ENCODE measurements around the gene ZNF536. TPM values are rescaled to one million over a fixed set of nuclear protein-coding genes. Genes with fewer than 3 reads are reported as not detected.

Gene ZNF536
- total RNA-seq, 1 experiment from 2014 or later: not detected

DNA sequence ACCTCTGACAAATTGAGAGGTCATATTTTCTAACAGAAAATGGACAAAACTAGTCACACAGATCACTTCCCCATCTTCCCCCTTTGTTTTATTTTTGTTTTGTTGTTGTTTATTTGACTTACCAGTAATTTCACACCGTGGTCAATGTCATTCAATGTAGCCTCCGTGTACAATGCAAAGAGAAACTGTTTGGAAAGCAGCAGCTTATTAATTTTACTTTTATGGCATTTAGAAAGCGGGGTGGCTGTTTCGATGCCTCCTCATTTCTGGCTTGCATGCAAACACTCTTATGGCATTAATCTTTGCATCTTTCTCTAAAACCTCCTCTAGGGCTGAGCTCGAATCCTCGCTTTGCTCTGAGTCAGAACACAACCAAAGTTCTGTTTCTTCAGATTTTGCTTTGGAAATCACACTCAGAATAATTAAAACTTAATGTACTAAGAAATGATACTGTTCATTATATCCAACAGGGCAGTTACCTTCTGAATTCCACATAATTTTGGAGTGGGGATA, 77.0 kb downstream of the ZNF536 start:
- ChIA-PET CTCF (no interaction called here), POLR2A (no interaction called here)
- TF ChIP-seq, protein P1, sequence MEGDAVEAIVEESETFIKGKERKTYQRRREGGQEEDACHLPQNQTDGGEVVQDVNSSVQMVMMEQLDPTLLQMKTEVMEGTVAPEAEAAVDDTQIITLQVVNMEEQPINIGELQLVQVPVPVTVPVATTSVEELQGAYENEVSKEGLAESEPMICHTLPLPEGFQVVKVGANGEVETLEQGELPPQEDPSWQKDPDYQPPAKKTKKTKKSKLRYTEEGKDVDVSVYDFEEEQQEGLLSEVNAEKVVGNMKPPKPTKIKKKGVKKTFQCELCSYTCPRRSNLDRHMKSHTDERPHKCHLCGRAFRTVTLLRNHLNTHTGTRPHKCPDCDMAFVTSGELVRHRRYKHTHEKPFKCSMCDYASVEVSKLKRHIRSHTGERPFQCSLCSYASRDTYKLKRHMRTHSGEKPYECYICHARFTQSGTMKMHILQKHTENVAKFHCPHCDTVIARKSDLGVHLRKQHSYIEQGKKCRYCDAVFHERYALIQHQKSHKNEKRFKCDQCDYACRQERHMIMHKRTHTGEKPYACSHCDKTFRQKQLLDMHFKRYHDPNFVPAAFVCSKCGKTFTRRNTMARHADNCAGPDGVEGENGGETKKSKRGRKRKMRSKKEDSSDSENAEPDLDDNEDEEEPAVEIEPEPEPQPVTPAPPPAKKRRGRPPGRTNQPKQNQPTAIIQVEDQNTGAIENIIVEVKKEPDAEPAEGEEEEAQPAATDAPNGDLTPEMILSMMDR (IDR thresholded peaks at IDR 0.05; ENCODE audit: insufficient read depth in 1 of 2, low read depth in 1 of 2, low read length in 1 of 2, severe bottlenecking in 1 of 2, unreplicated experiment in 1 of 2): no peak
- Histone ChIP-seq H3K36me3 (ENCODE audit: control insufficient read depth, insufficient read depth, low read length) (no peaks in the 10 kb centered on the region), H3K27me3 (replicated peaks; ENCODE audit: control insufficient read depth, insufficient read depth, low read length) (no peaks in the 10 kb centered on the region), H3K9me3 (no peaks in the 10 kb centered on the region), H3K4me1 (no peaks in the 10 kb centered on the region), H3K4me3 (ENCODE audit: low read depth, low read length) (no peak overlapping the region)
- no peaks in the 10 kb centered on the region for H3K9me3 Mint-ChIP-seq (ENCODE audit: unreplicated experiment)
- H3K27me3 Mint-ChIP-seq (ENCODE audit: insufficient read depth, unreplicated experiment): peaks cover 30% of the 10 kb centered on the region
- no peak overlapping the region for H3K27ac Mint-ChIP-seq (ENCODE audit: unreplicated experiment)
- intact Hi-C loops (cut with micrococcal nuclease; ENCODE audit: unreplicated experiment): no loop called here
- H3K4me1 Mint-ChIP-seq (ENCODE audit: low read depth, unreplicated experiment): no peaks in the 10 kb centered on the region
- DNase-seq: no peak
- H3K36me3 Mint-ChIP-seq (ENCODE audit: insufficient read depth, unreplicated experiment): no peaks in the 10 kb centered on the region
- H3K4me3 Mint-ChIP-seq (ENCODE audit: unreplicated experiment): no peak overlapping the region
- BruUV-seq (replicated peaks): no TSS peak

DNA sequence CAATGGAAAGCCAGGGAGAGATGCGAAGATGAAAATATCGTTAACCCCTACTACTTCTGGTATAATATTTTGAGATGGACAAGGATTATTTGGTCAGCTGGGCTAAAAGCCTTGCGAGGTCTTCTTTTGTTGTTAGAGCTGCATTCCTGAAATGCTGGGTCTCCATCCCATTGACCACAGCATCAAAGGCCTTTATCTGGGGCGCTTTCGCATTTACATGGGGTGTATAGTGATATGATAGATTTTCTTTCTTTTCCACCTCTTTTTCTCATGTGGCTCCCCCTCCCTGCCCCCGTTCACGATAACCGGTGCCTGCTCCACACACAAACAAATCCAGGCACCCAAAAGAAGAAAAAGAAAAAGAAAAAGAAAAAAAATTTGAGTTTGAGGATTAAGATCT, 77.5 kb downstream of the ZNF536 start:
- intact Hi-C loops (cut with micrococcal nuclease; ENCODE audit: unreplicated experiment): no loop called here
- no peaks in the 10 kb centered on the region for H3K4me1 ChIP-seq
- no peaks in the 10 kb centered on the region for H3K36me3 ChIP-seq (ENCODE audit: control insufficient read depth, insufficient read depth, low read length)
- ChIA-PET CTCF (no interaction called here), POLR2A (no interaction called here)
- no peaks in the 10 kb centered on the region for H3K4me1 Mint-ChIP-seq (ENCODE audit: low read depth, unreplicated experiment)
- H3K27ac Mint-ChIP-seq (ENCODE audit: unreplicated experiment): no peak overlapping the region
- no TSS peak for BruUV-seq (replicated peaks)
- no peaks in the 10 kb centered on the region for H3K9me3 Mint-ChIP-seq (ENCODE audit: unreplicated experiment)
- H3K4me3 Mint-ChIP-seq (ENCODE audit: unreplicated experiment): no peak overlapping the region
- no peaks in the 10 kb centered on the region for H3K9me3 ChIP-seq
- no peak for DNase-seq
- no peaks in the 10 kb centered on the region for H3K27me3 ChIP-seq (replicated peaks; ENCODE audit: control insufficient read depth, insufficient read depth, low read length)
- no peak overlapping the region for H3K4me3 ChIP-seq (ENCODE audit: low read depth, low read length)
- TF ChIP-seq, protein P1 (IDR thresholded peaks at IDR 0.05; ENCODE audit: insufficient read depth in 1 of 2, low read depth in 1 of 2, low read length in 1 of 2, severe bottlenecking in 1 of 2, unreplicated experiment in 1 of 2): no peak
- H3K27me3 Mint-ChIP-seq (ENCODE audit: insufficient read depth, unreplicated experiment): peaks cover 30% of the 10 kb centered on the region
- no peaks in the 10 kb centered on the region for H3K36me3 Mint-ChIP-seq (ENCODE audit: insufficient read depth, unreplicated experiment)

DNA sequence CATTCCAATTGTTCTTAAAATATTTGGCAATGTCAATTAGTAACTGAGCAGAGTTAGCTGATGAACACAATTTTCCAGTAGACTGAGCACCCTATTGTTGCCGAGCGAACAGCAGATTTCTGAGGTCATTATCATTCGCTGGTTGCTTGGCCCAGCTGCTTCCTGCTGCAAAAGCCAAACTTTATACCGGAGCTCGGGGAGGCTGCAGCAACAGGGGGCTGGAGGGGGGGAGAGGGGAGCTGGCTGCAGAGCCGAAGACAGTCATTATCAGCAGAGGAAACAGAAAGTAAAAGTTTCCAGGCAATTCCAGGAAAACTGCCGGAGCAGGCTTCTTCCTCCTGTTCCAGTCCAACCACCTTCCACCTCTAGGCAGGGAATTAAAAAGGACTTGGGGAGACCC, 77.9 kb downstream of the ZNF536 start:
- Mint-ChIP-seq H3K4me3 (ENCODE audit: unreplicated experiment) (no peak overlapping the region), H3K27me3 (ENCODE audit: insufficient read depth, unreplicated experiment) (peaks cover 30% of the 10 kb centered on the region), H3K4me1 (ENCODE audit: low read depth, unreplicated experiment) (no peaks in the 10 kb centered on the region), H3K36me3 (ENCODE audit: insufficient read depth, unreplicated experiment) (no peaks in the 10 kb centered on the region), H3K27ac (ENCODE audit: unreplicated experiment) (no peak overlapping the region), H3K9me3 (ENCODE audit: unreplicated experiment) (no peaks in the 10 kb centered on the region)
- H3K27me3 ChIP-seq (replicated peaks; ENCODE audit: control insufficient read depth, insufficient read depth, low read length): no peaks in the 10 kb centered on the region
- CTCF ChIA-PET: no interaction called here
- no peaks in the 10 kb centered on the region for H3K4me1 ChIP-seq
- POLR2A ChIA-PET: no interaction called here
- intact Hi-C loops (cut with micrococcal nuclease; ENCODE audit: unreplicated experiment): no loop called here
- no peaks in the 10 kb centered on the region for H3K9me3 ChIP-seq
- no peak overlapping the region for H3K4me3 ChIP-seq (ENCODE audit: low read depth, low read length)
- no peaks in the 10 kb centered on the region for H3K36me3 ChIP-seq (ENCODE audit: control insufficient read depth, insufficient read depth, low read length)
- no peak for DNase-seq
- TF ChIP-seq, protein P1 (IDR thresholded peaks at IDR 0.05; ENCODE audit: insufficient read depth in 1 of 2, low read depth in 1 of 2, low read length in 1 of 2, severe bottlenecking in 1 of 2, unreplicated experiment in 1 of 2): no peak
- no TSS peak for BruUV-seq (replicated peaks)
